Esophagus squamous epithelium (tissue), 5 donors: ENCODE data around the gene MOV10L1. TPM values are rescaled to one million over a fixed set of nuclear protein-coding genes. Genes with fewer than 3 reads are reported as not detected.

Experiments used
- DNase-seq: peaks from one replicate; lab custom pipeline; 2025; lab: John Stamatoyannopoulos, UW
- H3K27ac ChIP-seq, 4 donors: fragments of 200-600 bp; sonication (generic); one replicate each; pipeline ENCODE4 v1.5.1; 2016 to 2019; ENCODE audit warnings: mild to moderate bottlenecking in 1 of 4
- H3K27me3 ChIP-seq, 4 donors: fragments of 200-600 bp; sonication (generic); 1 replicate in 3 of 4; 2 replicates in 1 of 4; pipeline versions ENCODE4 v1.5.1 to v1.6.0; 2017 to 2021; ENCODE audit warnings: antibody characterized with exemption in 1 of 4
- H3K36me3 ChIP-seq, 3 donors: fragments of 200-600 bp; sonication (generic); one replicate each; pipeline ENCODE4 v1.5.1; 2016 to 2019
- H3K4me1 ChIP-seq, 3 donors: fragments of 200-600 bp; sonication (generic); one replicate each; pipeline ENCODE4 v1.5.1; 2017 to 2019
- H3K4me3 ChIP-seq, 4 donors: fragments of 200-600 bp; sonication (generic); 1 replicate in 3 of 4; 2 replicates in 1 of 4; pipeline ENCODE4 v1.5.1; 2016 to 2019; ENCODE audit warnings: mild to moderate bottlenecking in 2 of 4, moderate library complexity in 1 of 4
- H3K9me3 ChIP-seq, 3 donors: fragments of 200-600 bp; sonication (generic); one replicate each; pipeline ENCODE4 v1.5.1; 2016 to 2019
- POLR2A ChIP-seq, 4 donors: fragments of 450-650 bp; IDR thresholded peaks; one replicate each; pipeline ENCODE4 v1.6.1; 2017; ENCODE audit warnings: antibody characterized with exemption in 4 of 4, mild to moderate bottlenecking in 4 of 4, moderate library complexity in 3 of 4
- WGBS, 2 donors: methylation state at CpG; one replicate each; pipeline ENCODE4 v1.1.5; 2018; 5-methylcytosine and 5-hydroxymethylcytosine counted together
- intact Hi-C: fragments of 100-400 bp; cut with DNase I; formaldehyde crosslinking; loops from one replicate; pipeline ENCODE4 v1.15.0; 2022
- total RNA-seq, 4 donors: library from RNA; depleted of rRNA; stranded (reverse); fragments of >200 nt; gene quantifications; one replicate each; pipeline ENCODE4 v1.1.0, GENCODE V29; 2016
- TF ChIP-seq, protein P1 (sequence below), 6 experiments: fragments of 450-650 bp in 4 of 6; fragments of 200-600 bp in 2 of 6; sonication (generic) in 2 of 6; IDR thresholded peaks; one replicate each; pipeline ENCODE4 v1.5.1; 2016 to 2019; ENCODE audit warnings: antibody characterized with exemption in 6 of 6, mild to moderate bottlenecking in 4 of 6, moderate library complexity in 4 of 6
- donor health status: DM: yes; HTN: yes; CAD: no.

The MOV10L1 gene
- total RNA-seq, 4 donors from 2014 or later: 0.06 to 0.57 (median 0.13) TPM; not detected in 1

DNA sequence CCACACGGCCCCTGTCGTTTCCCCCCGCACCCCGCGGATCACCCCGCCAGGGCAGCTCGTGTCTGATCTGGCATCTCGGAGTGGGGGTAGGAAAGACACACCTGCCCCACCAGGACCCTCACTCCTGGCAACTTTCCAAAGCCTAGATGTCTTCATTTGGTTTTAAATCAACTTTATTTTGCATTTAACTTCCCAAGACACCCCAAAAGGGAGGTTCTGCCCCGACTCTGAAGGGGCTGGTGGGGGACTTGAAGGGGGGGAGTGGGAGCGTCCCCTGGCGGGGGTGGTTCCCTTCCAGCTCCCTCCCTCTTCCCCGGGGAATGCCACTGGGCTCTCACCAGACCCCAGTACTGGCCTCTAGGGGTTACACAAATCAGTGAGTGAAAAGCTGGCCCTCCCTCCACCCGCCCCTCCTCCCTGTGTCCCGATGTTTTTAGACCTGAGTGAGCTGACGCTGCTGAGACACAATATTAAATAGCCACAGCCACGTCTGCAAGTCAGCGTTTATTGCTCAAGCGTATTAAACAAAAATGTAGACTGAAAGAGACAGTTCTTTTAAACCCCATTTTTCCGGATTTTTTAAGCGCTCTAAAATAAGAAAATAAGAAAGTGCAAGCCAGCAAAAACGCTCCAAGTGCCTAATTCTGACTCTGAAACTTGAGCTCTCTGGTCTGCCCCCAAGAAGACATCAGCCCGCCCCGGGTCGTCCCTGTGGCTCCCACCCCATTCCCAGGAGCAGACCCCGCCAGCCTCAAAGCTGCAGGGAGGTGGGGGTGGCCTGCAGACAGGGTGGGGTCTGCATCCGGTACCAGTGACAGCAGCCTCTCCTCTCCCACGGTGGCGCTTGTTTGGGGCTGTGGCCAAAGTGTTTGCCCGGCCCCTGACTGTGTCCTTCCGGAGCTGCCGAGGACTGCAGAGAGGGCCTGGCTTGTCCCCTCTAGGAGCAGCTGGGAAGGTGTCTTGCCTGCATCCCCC lies 30.6 kb upstream of the MOV10L1 start:
- Histone ChIP-seq H3K4me1 (peaks cover 7 to 18% (median 9%) of the 10 kb centered on the region in 3 donors), H3K4me3 (peak overlapping the region in 2 of 4 donors; percentile 24 to 52), H3K9me3 (peaks cover 0 to 3% (median 0%) of the 10 kb centered on the region in 3 donors), H3K36me3 (no peaks in the 10 kb centered on the region), H3K27me3 (peaks cover 8 to 93% (median 11%) of the 10 kb centered on the region in 4 donors), H3K27ac (no peak overlapping the region)
- WGBS, 2 donors: 9 to 16% methylated on average over 13 to 21 of the region's 31 CpGs
- TF ChIP-seq POLR2A (IDR thresholded peaks at IDR 0.05): no peak
- TF ChIP-seq, protein P1, sequence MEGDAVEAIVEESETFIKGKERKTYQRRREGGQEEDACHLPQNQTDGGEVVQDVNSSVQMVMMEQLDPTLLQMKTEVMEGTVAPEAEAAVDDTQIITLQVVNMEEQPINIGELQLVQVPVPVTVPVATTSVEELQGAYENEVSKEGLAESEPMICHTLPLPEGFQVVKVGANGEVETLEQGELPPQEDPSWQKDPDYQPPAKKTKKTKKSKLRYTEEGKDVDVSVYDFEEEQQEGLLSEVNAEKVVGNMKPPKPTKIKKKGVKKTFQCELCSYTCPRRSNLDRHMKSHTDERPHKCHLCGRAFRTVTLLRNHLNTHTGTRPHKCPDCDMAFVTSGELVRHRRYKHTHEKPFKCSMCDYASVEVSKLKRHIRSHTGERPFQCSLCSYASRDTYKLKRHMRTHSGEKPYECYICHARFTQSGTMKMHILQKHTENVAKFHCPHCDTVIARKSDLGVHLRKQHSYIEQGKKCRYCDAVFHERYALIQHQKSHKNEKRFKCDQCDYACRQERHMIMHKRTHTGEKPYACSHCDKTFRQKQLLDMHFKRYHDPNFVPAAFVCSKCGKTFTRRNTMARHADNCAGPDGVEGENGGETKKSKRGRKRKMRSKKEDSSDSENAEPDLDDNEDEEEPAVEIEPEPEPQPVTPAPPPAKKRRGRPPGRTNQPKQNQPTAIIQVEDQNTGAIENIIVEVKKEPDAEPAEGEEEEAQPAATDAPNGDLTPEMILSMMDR (IDR thresholded peaks at IDR 0.05): no peak
- intact Hi-C loops: no loop called here
- DNase-seq: no peak

DNA sequence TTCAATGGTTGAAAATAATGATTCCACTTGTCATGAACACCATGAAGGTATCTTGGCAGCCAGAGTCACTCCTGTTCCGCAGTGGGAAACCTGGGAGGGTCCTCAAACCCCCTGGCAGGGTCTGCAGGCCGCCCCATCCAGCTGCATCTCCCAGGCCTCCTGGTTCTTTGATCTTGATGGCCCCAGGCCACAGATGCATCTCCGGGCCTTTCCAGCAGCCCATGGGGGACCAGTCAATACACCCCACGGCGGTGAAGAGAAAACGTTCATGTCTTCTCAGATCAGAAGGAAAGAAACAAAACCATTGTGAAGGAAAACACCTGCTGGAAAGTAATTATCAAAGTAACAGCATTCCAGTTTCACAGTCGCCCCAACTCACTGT lies 29.9 kb upstream of the MOV10L1 start:
- peaks cover 8 to 93% (median 11%) of the 10 kb centered on the region in 4 donors for H3K27me3 ChIP-seq
- intact Hi-C loops: no loop called here
- H3K36me3 ChIP-seq: no peaks in the 10 kb centered on the region
- H3K4me1 ChIP-seq: peaks cover 7 to 18% (median 9%) of the 10 kb centered on the region in 3 donors
- no peak overlapping the region for H3K4me3 ChIP-seq
- DNase-seq: no peak
- 72 to 80% methylated on average over 5 to 6 of the region's 7 CpGs for whole genome bisulfite sequencing, 2 donors
- no peaks in the 10 kb centered on the region for H3K9me3 ChIP-seq
- TF ChIP-seq, protein P1 (IDR thresholded peaks at IDR 0.05): no peak
- H3K27ac ChIP-seq: no peak overlapping the region

DNA sequence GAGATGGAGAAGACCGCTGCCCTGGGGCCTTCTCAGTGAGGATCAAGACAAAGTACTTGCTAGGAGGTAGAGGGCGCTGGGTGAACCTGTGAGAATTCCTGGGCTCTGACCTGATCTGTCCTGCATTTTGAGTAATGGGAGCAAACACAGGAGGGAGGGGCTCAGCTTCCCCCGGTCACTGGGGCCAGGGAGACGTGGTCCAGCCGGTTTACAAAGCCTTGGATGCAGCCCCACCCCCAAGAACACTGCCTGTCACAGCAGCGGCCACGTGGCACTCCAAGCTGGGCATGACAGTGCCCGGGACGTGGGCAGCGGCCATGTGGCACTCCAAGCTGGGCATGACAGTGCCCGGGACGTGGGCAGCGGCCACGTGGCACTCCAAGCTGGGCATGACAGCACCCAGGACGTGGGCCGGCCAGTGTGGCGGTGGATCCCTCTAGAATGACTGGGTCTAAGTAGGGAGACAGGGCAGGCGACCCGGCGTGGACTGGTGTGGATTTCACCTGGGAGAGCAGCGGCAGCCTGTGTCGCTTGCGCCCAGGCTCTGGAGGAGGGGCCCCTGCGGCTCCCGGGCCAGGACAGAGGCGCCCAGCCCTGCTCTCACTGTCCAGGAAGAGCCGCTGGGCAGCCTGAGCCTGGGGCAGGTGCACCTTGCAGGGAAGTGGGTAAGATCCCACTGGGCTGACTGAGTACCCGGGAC lies 29.2 kb upstream of the MOV10L1 start:
- WGBS, 2 donors: 18 to 53% methylated on average over 3 to 6 of the region's 28 CpGs
- Histone ChIP-seq H3K36me3 (no peaks in the 10 kb centered on the region), H3K9me3 (no peaks in the 10 kb centered on the region), H3K27me3 (peaks cover 8 to 91% (median 11%) of the 10 kb centered on the region in 4 donors), H3K27ac (no peak overlapping the region), H3K4me1 (peaks cover 7 to 18% (median 9%) of the 10 kb centered on the region in 3 donors), H3K4me3 (no peak overlapping the region)
- TF ChIP-seq, protein P1 (IDR thresholded peaks at IDR 0.05): no peak
- TF ChIP-seq POLR2A (IDR thresholded peaks at IDR 0.05): no peak
- no peak for DNase-seq
- intact Hi-C loops: no loop called here

- no peak overlapping the region for H3K27ac ChIP-seq
- no peak for DNase-seq
- TF ChIP-seq, protein P1 (IDR thresholded peaks at IDR 0.05): no peak
- TF ChIP-seq POLR2A (IDR thresholded peaks at IDR 0.05): no peak
- H3K4me1 ChIP-seq: peaks cover 7 to 18% (median 9%) of the 10 kb centered on the region in 3 donors
- 69 to 77% methylated on average over 5 to 27 of the region's 27 CpGs for WGBS, 2 donors
- intact Hi-C loops: no loop called here
- H3K9me3 ChIP-seq: no peaks in the 10 kb centered on the region
- no peak overlapping the region for H3K4me3 ChIP-seq
- H3K36me3 ChIP-seq: no peaks in the 10 kb centered on the region
- H3K27me3 ChIP-seq: peaks cover 8 to 84% (median 11%) of the 10 kb centered on the region in 4 donors
These were observed 28.5 kb upstream of the MOV10L1 start for GRCh38 chr22:50061141-50061823.
